ENCODE data around the gene CNTNAP5. TPM values are rescaled to one million over a fixed set of nuclear protein-coding genes. Genes with fewer than 3 reads are reported as not detected.

The CNTNAP5 gene
- total and polyA plus RNA-seq, 4 donors = 16.7 to 63.2 (median 39.1) TPM

GRCh38 chr2:124559236-124559635, 534.1 kb downstream of the CNTNAP5 start:
- Histone ChIP-seq H3K27me3 (ENCODE audit: control insufficient read depth, insufficient read depth, low read length) (no peaks in the 10 kb centered on the region), H3K4me3 (ENCODE audit: low read depth, low read length) (no peak overlapping the region), H3K9me3 (ENCODE audit: control insufficient read depth, insufficient read depth, low read length) (no peaks in the 10 kb centered on the region), H3K4me1 (ENCODE audit: control insufficient read depth, insufficient read depth, low read length) (no peaks in the 10 kb centered on the region), H3K27ac (ENCODE audit: low read depth, low read length) (no peak overlapping the region), H3K36me3 (ENCODE audit: control insufficient read depth, insufficient read depth, low read length) (no peaks in the 10 kb centered on the region)
- DNase-seq (ENCODE audit: low read depth in 4 of 6, low spot score in 6 of 6) = peak in 1 of 6 donors; percentile 43
- WGBS (ENCODE audit: insufficient coverage) = no CpG with 5 or more reads among the region's 2 CpGs

- peaks cover 3% of the 10 kb centered on the region for H3K36me3 ChIP-seq (ENCODE audit: control insufficient read depth, insufficient read depth, low read length)
- H3K27ac ChIP-seq (ENCODE audit: low read depth, low read length) = no peak overlapping the region
- no peak for DNase-seq (ENCODE audit: low read depth in 4 of 6, low spot score in 6 of 6)
- H3K27me3 ChIP-seq (ENCODE audit: control insufficient read depth, insufficient read depth, low read length) = no peaks in the 10 kb centered on the region
- no peak overlapping the region for H3K4me3 ChIP-seq (ENCODE audit: low read depth, low read length)
- H3K4me1 ChIP-seq (ENCODE audit: control insufficient read depth, insufficient read depth, low read length) = no peaks in the 10 kb centered on the region
- 57% methylated on average over 3 of the region's 4 CpGs for WGBS (ENCODE audit: insufficient coverage)
- no peaks in the 10 kb centered on the region for H3K9me3 ChIP-seq (ENCODE audit: control insufficient read depth, insufficient read depth, low read length)
Measured at GRCh38 chr2:124560592-124561112, 535.6 kb downstream of the CNTNAP5 start.

- Histone ChIP-seq H3K36me3 (ENCODE audit: control insufficient read depth, insufficient read depth, low read length) (peaks cover 3% of the 10 kb centered on the region), H3K4me3 (ENCODE audit: low read depth, low read length) (no peak overlapping the region), H3K9me3 (ENCODE audit: control insufficient read depth, insufficient read depth, low read length) (no peaks in the 10 kb centered on the region), H3K27ac (ENCODE audit: low read depth, low read length) (no peak overlapping the region), H3K27me3 (ENCODE audit: control insufficient read depth, insufficient read depth, low read length) (no peaks in the 10 kb centered on the region), H3K4me1 (ENCODE audit: control insufficient read depth, insufficient read depth, low read length) (no peaks in the 10 kb centered on the region)
- no peak for DNase-seq (ENCODE audit: low read depth in 4 of 6, low spot score in 6 of 6)
- no CpG with 5 or more reads among the region's 2 CpGs for WGBS (ENCODE audit: insufficient coverage)
Measured at GRCh38 chr2:124561486-124561885, 536.4 kb downstream of the CNTNAP5 start.

DNA sequence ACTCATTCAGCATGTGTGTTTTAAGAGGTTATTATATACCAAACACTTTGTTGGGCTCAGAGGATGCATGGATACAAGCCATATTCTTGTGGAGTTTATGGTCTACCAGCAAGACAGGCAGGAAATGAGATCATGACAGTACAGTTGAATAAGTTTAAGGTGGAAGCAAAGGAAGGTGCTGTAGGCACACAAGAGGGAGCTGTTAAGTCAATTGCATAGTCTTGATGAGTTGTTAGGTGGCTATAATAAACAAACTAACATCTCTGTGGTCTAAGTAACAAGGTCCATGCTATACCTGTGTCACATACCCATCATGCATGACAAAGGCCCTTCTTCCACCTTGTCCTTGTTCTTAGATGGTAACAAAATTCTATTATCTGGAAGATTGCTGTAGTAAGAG, 538.3 kb downstream of the CNTNAP5 start:
- Histone ChIP-seq H3K27ac (ENCODE audit: low read depth, low read length) (no peak overlapping the region), H3K4me3 (ENCODE audit: low read depth, low read length) (no peak overlapping the region), H3K27me3 (ENCODE audit: control insufficient read depth, insufficient read depth, low read length) (no peaks in the 10 kb centered on the region), H3K36me3 (ENCODE audit: control insufficient read depth, insufficient read depth, low read length) (peaks cover 3% of the 10 kb centered on the region), H3K4me1 (ENCODE audit: control insufficient read depth, insufficient read depth, low read length) (no peaks in the 10 kb centered on the region), H3K9me3 (ENCODE audit: control insufficient read depth, insufficient read depth, low read length) (no peaks in the 10 kb centered on the region)
- DNase-seq (ENCODE audit: low read depth in 4 of 6, low spot score in 6 of 6) = no peak

DNA sequence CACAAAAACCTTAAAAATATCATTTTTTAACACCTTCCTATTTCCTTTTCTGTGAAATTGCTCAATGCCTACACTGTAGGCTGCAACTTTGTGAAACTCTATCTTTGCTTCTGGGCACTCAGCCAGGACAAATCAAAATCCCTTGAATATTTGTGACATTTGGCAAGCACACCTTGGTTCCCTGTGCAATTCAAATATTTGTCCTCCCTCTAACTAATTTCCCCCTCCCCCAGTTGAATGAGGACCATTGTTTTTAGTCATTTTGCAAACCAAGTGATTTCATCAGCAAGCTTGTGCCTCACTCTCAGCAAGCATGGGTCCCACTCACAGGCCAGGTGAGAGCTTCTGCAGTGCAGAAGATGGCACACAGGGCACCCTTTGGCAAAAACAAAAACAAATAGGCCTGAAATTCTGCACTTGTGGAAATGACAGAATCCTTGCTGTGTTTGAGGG, 541.5 kb downstream of the CNTNAP5 start:
- H3K36me3 ChIP-seq (ENCODE audit: control insufficient read depth, insufficient read depth, low read length) = peaks cover 3% of the 10 kb centered on the region
- H3K4me3 ChIP-seq (ENCODE audit: low read depth, low read length) = no peak overlapping the region
- no peaks in the 10 kb centered on the region for H3K4me1 ChIP-seq (ENCODE audit: control insufficient read depth, insufficient read depth, low read length)
- no peaks in the 10 kb centered on the region for H3K9me3 ChIP-seq (ENCODE audit: control insufficient read depth, insufficient read depth, low read length)
- no peak overlapping the region for H3K27ac ChIP-seq (ENCODE audit: low read depth, low read length)
- no peak for DNase-seq (ENCODE audit: low read depth in 4 of 6, low spot score in 6 of 6)
- H3K27me3 ChIP-seq (ENCODE audit: control insufficient read depth, insufficient read depth, low read length) = no peaks in the 10 kb centered on the region

- H3K36me3 ChIP-seq (ENCODE audit: control insufficient read depth, insufficient read depth, low read length) = no peaks in the 10 kb centered on the region
- no peaks in the 10 kb centered on the region for H3K4me1 ChIP-seq (ENCODE audit: control insufficient read depth, insufficient read depth, low read length)
- no peaks in the 10 kb centered on the region for H3K27me3 ChIP-seq (ENCODE audit: control insufficient read depth, insufficient read depth, low read length)
- no peak overlapping the region for H3K27ac ChIP-seq (ENCODE audit: low read depth, low read length)
- no peak overlapping the region for H3K4me3 ChIP-seq (ENCODE audit: low read depth, low read length)
- no peaks in the 10 kb centered on the region for H3K9me3 ChIP-seq (ENCODE audit: control insufficient read depth, insufficient read depth, low read length)
- no peak for DNase-seq (ENCODE audit: low read depth in 4 of 6, low spot score in 6 of 6)
Measured at GRCh38 chr2:124570872-124571271, 545.8 kb downstream of the CNTNAP5 start.

GRCh38 chr2:124571836-124572235, 546.7 kb downstream of the CNTNAP5 start:
- Histone ChIP-seq H3K36me3 (ENCODE audit: control insufficient read depth, insufficient read depth, low read length) (no peaks in the 10 kb centered on the region), H3K27ac (ENCODE audit: low read depth, low read length) (no peak overlapping the region), H3K27me3 (ENCODE audit: control insufficient read depth, insufficient read depth, low read length) (no peaks in the 10 kb centered on the region), H3K4me1 (ENCODE audit: control insufficient read depth, insufficient read depth, low read length) (no peaks in the 10 kb centered on the region), H3K4me3 (ENCODE audit: low read depth, low read length) (no peak overlapping the region), H3K9me3 (ENCODE audit: control insufficient read depth, insufficient read depth, low read length) (no peaks in the 10 kb centered on the region)
- 92% methylated on average over 2 of the region's 3 CpGs for WGBS (ENCODE audit: insufficient coverage)
- DNase-seq (ENCODE audit: low read depth in 4 of 6, low spot score in 6 of 6) = no peak

- H3K27ac ChIP-seq (ENCODE audit: low read depth, low read length) = no peak overlapping the region
- H3K4me1 ChIP-seq (ENCODE audit: control insufficient read depth, insufficient read depth, low read length) = no peaks in the 10 kb centered on the region
- no peaks in the 10 kb centered on the region for H3K9me3 ChIP-seq (ENCODE audit: control insufficient read depth, insufficient read depth, low read length)
- no peaks in the 10 kb centered on the region for H3K27me3 ChIP-seq (ENCODE audit: control insufficient read depth, insufficient read depth, low read length)
- no CpG with 5 or more reads among the region's 1 CpG for WGBS (ENCODE audit: insufficient coverage)
- H3K4me3 ChIP-seq (ENCODE audit: low read depth, low read length) = no peak overlapping the region
- H3K36me3 ChIP-seq (ENCODE audit: control insufficient read depth, insufficient read depth, low read length) = no peaks in the 10 kb centered on the region
- DNase-seq (ENCODE audit: low read depth in 4 of 6, low spot score in 6 of 6) = no peak
Measured at GRCh38 chr2:124572934-124573634, 548.0 kb downstream of the CNTNAP5 start.

- no peaks in the 10 kb centered on the region for H3K36me3 ChIP-seq (ENCODE audit: control insufficient read depth, insufficient read depth, low read length)
- H3K9me3 ChIP-seq (ENCODE audit: control insufficient read depth, insufficient read depth, low read length) = no peaks in the 10 kb centered on the region
- DNase-seq (ENCODE audit: low read depth in 4 of 6, low spot score in 6 of 6) = no peak
- 90% methylated on average over 1 of the region's 2 CpGs for WGBS (ENCODE audit: insufficient coverage)
- H3K27me3 ChIP-seq (ENCODE audit: control insufficient read depth, insufficient read depth, low read length) = no peaks in the 10 kb centered on the region
- H3K4me1 ChIP-seq (ENCODE audit: control insufficient read depth, insufficient read depth, low read length) = no peaks in the 10 kb centered on the region
- no peak overlapping the region for H3K4me3 ChIP-seq (ENCODE audit: low read depth, low read length)
- H3K27ac ChIP-seq (ENCODE audit: low read depth, low read length) = no peak overlapping the region
Measured at GRCh38 chr2:124575497-124575896, 550.4 kb downstream of the CNTNAP5 start.

GRCh38 chr2:124580263-124580662, 555.2 kb downstream of the CNTNAP5 start:
- Histone ChIP-seq H3K4me1 (ENCODE audit: control insufficient read depth, insufficient read depth, low read length) (no peaks in the 10 kb centered on the region), H3K27me3 (ENCODE audit: control insufficient read depth, insufficient read depth, low read length) (no peaks in the 10 kb centered on the region), H3K36me3 (ENCODE audit: control insufficient read depth, insufficient read depth, low read length) (no peaks in the 10 kb centered on the region), H3K4me3 (ENCODE audit: low read depth, low read length) (no peak overlapping the region), H3K27ac (ENCODE audit: low read depth, low read length) (no peak overlapping the region), H3K9me3 (ENCODE audit: control insufficient read depth, insufficient read depth, low read length) (no peaks in the 10 kb centered on the region)
- DNase-seq (ENCODE audit: low read depth in 4 of 6, low spot score in 6 of 6) = no peak
- WGBS (ENCODE audit: insufficient coverage) = 63% methylated on average over 3 of the region's 4 CpGs
